Measurements from ENCODE around the gene PASK. TPM values are rescaled to one million over a fixed set of nuclear protein-coding genes. Genes with fewer than 3 reads are reported as not detected.

PASK gene
- total and polyA plus RNA-seq, 9 of the 15 experiments (the other 6 are each of a cell fraction or from before 2014, with no cell fraction given), result 1.5 to 30.3 (median 9.9) TPM

DNA sequence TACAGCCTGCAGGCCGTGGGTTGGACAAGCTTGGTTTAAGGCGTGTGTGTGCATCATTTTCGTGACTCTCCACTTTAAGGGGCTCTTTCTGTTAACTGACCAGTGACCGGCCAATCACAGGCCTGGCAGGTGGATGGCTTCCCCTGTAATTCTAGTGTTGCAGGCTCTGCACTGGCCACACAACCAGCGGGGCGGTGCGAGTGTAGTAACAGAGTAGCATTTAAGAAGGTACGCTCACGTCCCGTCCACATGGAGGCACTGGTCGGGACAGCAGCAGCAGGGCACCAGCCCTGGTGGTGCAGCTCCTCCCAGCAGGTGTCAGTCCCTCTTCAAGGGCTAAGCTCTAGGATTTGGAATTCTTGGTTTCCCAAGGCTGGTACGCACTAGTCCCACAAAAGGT, 31.2 kb upstream of the PASK start:
- POLR2A ChIA-PET, result interaction anchor here (0.8 kb wide), 1 partner anchor 508 kb away, joined by 3 read pairs; no protein-coding TSS in a partner anchor
- BruUV-seq (replicated peaks), result no TSS peak
- Histone ChIP-seq H3K4me2 (ENCODE audit: insufficient read depth, low read length) (no peak overlapping the region), H3K27ac (ENCODE audit: extremely low read depth, low read depth, low read length) (no peak overlapping the region), H2AFZ (ENCODE audit: low read depth, low read length) (no peak overlapping the region), H3K79me2 (ENCODE audit: control insufficient read depth, insufficient read depth, low read length) (no peaks in the 10 kb centered on the region), H3K27me3 (ENCODE audit: control insufficient read depth in 2 of 2, insufficient read depth in 2 of 2, low read length in 2 of 2) (no peaks in the 10 kb centered on the region), H3K36me3 (ENCODE audit: control insufficient read depth, insufficient read depth, low read length) (0 out of 3 replicates have a peak, but pooled peaks cover 7% of the 10 kb centered on the region), H3K4me1 (replicated peaks in 1 of 2; ENCODE audit: control insufficient read depth in 2 of 2, insufficient read depth in 2 of 2, low read length in 2 of 2) (no peaks in the 10 kb centered on the region; a peak in 1 of 5 replicates), H3K9me3 (replicated peaks; ENCODE audit: control insufficient read depth, insufficient read depth, low read depth, low read length) (no peaks in the 10 kb centered on the region), H3K4me3 (no peak overlapping the region), H3K9ac (ENCODE audit: insufficient read depth in 1 of 2, low read depth in 2 of 2, low read length in 2 of 2) (no peak overlapping the region), H4K20me1 (replicated peaks; ENCODE audit: control insufficient read depth, insufficient read depth, low read length) (no peaks in the 10 kb centered on the region), H3K9me1 (ENCODE audit: control insufficient read depth, insufficient read depth, low read length) (no peaks in the 10 kb centered on the region)
- 88% methylated on average over 11 of the region's 12 CpGs for WGBS (ENCODE audit: insufficient coverage, low coverage, missing lambda C conversion rate)
- in situ Hi-C loops (cut with MboI), result no loop called here
- CTCF ChIA-PET (ENCODE audit: low intra/inter-chr PET ratio), result no interaction called here
- FAIRE-seq, result no peak
- intact Hi-C loops (cut with micrococcal nuclease), result no loop called here
- TF ChIP-seq SMARCA4 (IDR thresholded peaks at IDR 0.05), result no peak
- TF ChIP-seq, protein P1, sequence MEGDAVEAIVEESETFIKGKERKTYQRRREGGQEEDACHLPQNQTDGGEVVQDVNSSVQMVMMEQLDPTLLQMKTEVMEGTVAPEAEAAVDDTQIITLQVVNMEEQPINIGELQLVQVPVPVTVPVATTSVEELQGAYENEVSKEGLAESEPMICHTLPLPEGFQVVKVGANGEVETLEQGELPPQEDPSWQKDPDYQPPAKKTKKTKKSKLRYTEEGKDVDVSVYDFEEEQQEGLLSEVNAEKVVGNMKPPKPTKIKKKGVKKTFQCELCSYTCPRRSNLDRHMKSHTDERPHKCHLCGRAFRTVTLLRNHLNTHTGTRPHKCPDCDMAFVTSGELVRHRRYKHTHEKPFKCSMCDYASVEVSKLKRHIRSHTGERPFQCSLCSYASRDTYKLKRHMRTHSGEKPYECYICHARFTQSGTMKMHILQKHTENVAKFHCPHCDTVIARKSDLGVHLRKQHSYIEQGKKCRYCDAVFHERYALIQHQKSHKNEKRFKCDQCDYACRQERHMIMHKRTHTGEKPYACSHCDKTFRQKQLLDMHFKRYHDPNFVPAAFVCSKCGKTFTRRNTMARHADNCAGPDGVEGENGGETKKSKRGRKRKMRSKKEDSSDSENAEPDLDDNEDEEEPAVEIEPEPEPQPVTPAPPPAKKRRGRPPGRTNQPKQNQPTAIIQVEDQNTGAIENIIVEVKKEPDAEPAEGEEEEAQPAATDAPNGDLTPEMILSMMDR (IDR thresholded peaks at IDR 0.05 in 2 of 3, conservative IDR thresholded peaks at IDR 0.05 in 1 of 3; ENCODE audit: insufficient read depth in 2 of 3, low read depth in 1 of 3, low read length in 3 of 3), result peak in 2 of 3 experiments; percentile 10 to 59; a peak in 3 of 6 replicates
- no peak for DNase-seq (ENCODE audit: extremely low read depth in 1 of 4, low spot score in 3 of 4)
- peak; percentile 71 for ATAC-seq

DNA sequence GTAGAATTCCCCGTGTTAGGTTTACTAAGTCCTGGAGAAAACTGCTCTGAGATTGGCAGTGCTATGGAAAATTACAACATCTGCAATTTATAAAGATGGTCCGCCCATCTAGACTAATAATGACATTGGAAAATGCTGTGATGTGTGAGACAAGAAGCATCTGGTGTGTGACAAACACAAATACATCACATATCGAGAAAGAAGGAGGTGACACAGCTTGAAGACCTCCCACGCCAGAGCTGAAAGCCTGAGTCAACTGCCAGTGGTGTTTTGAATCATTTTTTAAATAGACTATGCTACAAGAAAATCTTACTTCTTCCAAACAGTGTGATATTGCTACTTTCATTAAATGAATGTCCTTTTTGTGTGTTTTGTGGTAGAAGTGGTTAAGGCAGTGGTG, 30.6 kb upstream of the PASK start:
- no peaks in the 10 kb centered on the region for H3K9me1 ChIP-seq (ENCODE audit: control insufficient read depth, insufficient read depth, low read length)
- H3K27me3 ChIP-seq (ENCODE audit: control insufficient read depth in 2 of 2, insufficient read depth in 2 of 2, low read length in 2 of 2), result no peaks in the 10 kb centered on the region
- H3K4me1 ChIP-seq (replicated peaks in 1 of 2; ENCODE audit: control insufficient read depth in 2 of 2, insufficient read depth in 2 of 2, low read length in 2 of 2), result no peaks in the 10 kb centered on the region; a peak in 1 of 5 replicates
- no peaks in the 10 kb centered on the region for H4K20me1 ChIP-seq (replicated peaks; ENCODE audit: control insufficient read depth, insufficient read depth, low read length)
- TF ChIP-seq ZNF77 (CRISPR knock-in tag; IDR thresholded peaks at IDR 0.05) (no peak), ELF2 (CRISPR knock-in tag; IDR thresholded peaks at IDR 0.05) (no peak), TARDBP (IDR thresholded peaks at IDR 0.05) (no peak), ATF6 (CRISPR knock-in tag; IDR thresholded peaks at IDR 0.05) (no peak), HCFC1 (IDR thresholded peaks at IDR 0.05; ENCODE audit: low read depth, low read length) (no peak), SRSF7 (optimal IDR thresholded peaks at IDR 0.05; ENCODE audit: low read depth, low read length) (no peak)
- TF ChIP-seq, protein P2, sequence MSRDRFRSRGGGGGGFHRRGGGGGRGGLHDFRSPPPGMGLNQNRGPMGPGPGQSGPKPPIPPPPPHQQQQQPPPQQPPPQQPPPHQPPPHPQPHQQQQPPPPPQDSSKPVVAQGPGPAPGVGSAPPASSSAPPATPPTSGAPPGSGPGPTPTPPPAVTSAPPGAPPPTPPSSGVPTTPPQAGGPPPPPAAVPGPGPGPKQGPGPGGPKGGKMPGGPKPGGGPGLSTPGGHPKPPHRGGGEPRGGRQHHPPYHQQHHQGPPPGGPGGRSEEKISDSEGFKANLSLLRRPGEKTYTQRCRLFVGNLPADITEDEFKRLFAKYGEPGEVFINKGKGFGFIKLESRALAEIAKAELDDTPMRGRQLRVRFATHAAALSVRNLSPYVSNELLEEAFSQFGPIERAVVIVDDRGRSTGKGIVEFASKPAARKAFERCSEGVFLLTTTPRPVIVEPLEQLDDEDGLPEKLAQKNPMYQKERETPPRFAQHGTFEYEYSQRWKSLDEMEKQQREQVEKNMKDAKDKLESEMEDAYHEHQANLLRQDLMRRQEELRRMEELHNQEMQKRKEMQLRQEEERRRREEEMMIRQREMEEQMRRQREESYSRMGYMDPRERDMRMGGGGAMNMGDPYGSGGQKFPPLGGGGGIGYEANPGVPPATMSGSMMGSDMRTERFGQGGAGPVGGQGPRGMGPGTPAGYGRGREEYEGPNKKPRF (IDR thresholded peaks at IDR 0.05; ENCODE audit: low read depth, low read length), result no peak
- H2AFZ ChIP-seq (ENCODE audit: low read depth, low read length), result no peak overlapping the region
- no peak for DNase-seq (ENCODE audit: extremely low read depth in 1 of 4, low spot score in 3 of 4)
- POLR2A ChIA-PET, result interaction anchor here (0.8 kb wide), 1 partner anchor 508 kb away, joined by 3 read pairs; no protein-coding TSS in a partner anchor
- no peak for FAIRE-seq
- no peak overlapping the region for H3K4me3 ChIP-seq
- no peak overlapping the region for H3K9ac ChIP-seq (ENCODE audit: insufficient read depth in 1 of 2, low read depth in 2 of 2, low read length in 2 of 2)
- no peak for ATAC-seq
- no peak overlapping the region for H3K27ac ChIP-seq (ENCODE audit: extremely low read depth, low read depth, low read length)
- no peak overlapping the region for H3K4me2 ChIP-seq (ENCODE audit: insufficient read depth, low read length)
- H3K9me3 ChIP-seq (replicated peaks; ENCODE audit: control insufficient read depth, insufficient read depth, low read depth, low read length), result no peaks in the 10 kb centered on the region
- peaks cover 12% of the 10 kb centered on the region; the same call in 1 of the 3 replicates for H3K36me3 ChIP-seq (ENCODE audit: control insufficient read depth, insufficient read depth, low read length)
- 53% methylated on average over 4 of the region's 4 CpGs for WGBS (ENCODE audit: insufficient coverage, low coverage, missing lambda C conversion rate)
- BruUV-seq (replicated peaks), result no TSS peak
- intact Hi-C loops (cut with micrococcal nuclease), result no loop called here
- in situ Hi-C loops (cut with MboI), result no loop called here
- CTCF ChIA-PET (ENCODE audit: low intra/inter-chr PET ratio), result no interaction called here
- no peaks in the 10 kb centered on the region for H3K79me2 ChIP-seq (ENCODE audit: control insufficient read depth, insufficient read depth, low read length)
